Tibial artery (tissue), 4 donors: Measurements from ENCODE around the gene PKN3.
"Not testable (repeated sequence)": the region's sequence is repeated elsewhere in the genome, so short reads cannot be mapped to it uniquely, and the experiment has no call there.

Source experiments
- DNase-seq, 2 donors: peaks; one replicate each; pipeline ENCODE4 v3.0.0-alpha.2; 2019
- H3K27ac ChIP-seq, 2 donors: fragments of 200-600 bp; sonication (generic) in 1 of 2; 1 replicate in 1 of 2; 2 replicates in 1 of 2; pipeline ENCODE4 v1.5.1; 2018 to 2019; ENCODE audit warnings: mild to moderate bottlenecking in 1 of 2
- H3K27me3 ChIP-seq, 2 donors: fragments of 200-600 bp; sonication (generic) in 1 of 2; one replicate each; pipeline versions ENCODE4 v1.5.1 to v1.6.0; 2016 to 2019
- H3K36me3 ChIP-seq, 3 donors: fragments of 200-600 bp; sonication (generic) in 2 of 3; one replicate each; pipeline ENCODE4 v1.5.1; 2016 to 2019; ENCODE audit warnings: mild to moderate bottlenecking in 2 of 3
- H3K4me1 ChIP-seq, 4 donors: fragments of 200-600 bp; sonication (generic) in 2 of 4; 1 replicate in 3 of 4; 2 replicates in 1 of 4; pipeline ENCODE4 v1.5.1; 2016 to 2019
- H3K4me3 ChIP-seq, 2 donors: fragments of 200-600 bp; sonication (generic) in 1 of 2; 1 replicate in 1 of 2; 2 replicates in 1 of 2; pipeline ENCODE4 v1.5.1; 2018 to 2019; ENCODE audit warnings: mild to moderate bottlenecking in 2 of 2
- H3K9me3 ChIP-seq, 3 donors: fragments of 200-600 bp; sonication (generic) in 1 of 3; one replicate each; pipeline ENCODE4 v1.5.1; 2016 to 2019
- CTCF ChIP-seq, 2 experiments: fragments of 200-600 bp in 1 of 2; fragments of 450-650 bp in 1 of 2; IDR thresholded peaks; one replicate each; pipeline ENCODE4 v1.5.1; 2017 to 2019; ENCODE audit warnings: antibody characterized with exemption in 2 of 2, mild to moderate bottlenecking in 1 of 2, moderate library complexity in 1 of 2
- intact Hi-C: fragments of 100-400 bp; cut with DNase I; formaldehyde crosslinking; loops from one replicate; pipeline ENCODE4 v1.15.0; 2023; ENCODE audit warnings: low total_unique reads

PKN3 gene

GRCh38 chr9:128657796-128658195 is 44.5 kb upstream of the PKN3 start:
- no peak overlapping the region for H3K4me3 ChIP-seq
- no peak for TF ChIP-seq CTCF (IDR thresholded peaks at IDR 0.05)
- no peaks in the 10 kb centered on the region for H3K36me3 ChIP-seq
- no peak for DNase-seq
- intact Hi-C loops: no loop called here
- H3K4me1 ChIP-seq: peaks cover 0 to 10% (median 4%) of the 10 kb centered on the region in 4 donors
- peak overlapping the region in 1 of 2 donors; percentile 97 for H3K27ac ChIP-seq
- no peaks in the 10 kb centered on the region for H3K9me3 ChIP-seq
- H3K27me3 ChIP-seq: no peaks in the 10 kb centered on the region

- intact Hi-C loops, H3K36me3 ChIP-seq, H3K27me3 ChIP-seq, H3K4me3 ChIP-seq, H3K27ac ChIP-seq, H3K9me3 ChIP-seq, DNase-seq, H3K4me1 ChIP-seq: not testable (repeated sequence)
Measured at GRCh38 chr9:128666481-128666941, 35.8 kb upstream of the PKN3 start.

GRCh38 chr9:128669786-128670185 is 32.5 kb upstream of the PKN3 start:
- no peak for TF ChIP-seq CTCF (IDR thresholded peaks at IDR 0.05)
- DNase-seq: no peak
- Histone ChIP-seq H3K27me3 (no peaks in the 10 kb centered on the region), H3K9me3 (no peaks in the 10 kb centered on the region), H3K4me1 (no peaks in the 10 kb centered on the region), H3K36me3 (no peaks in the 10 kb centered on the region), H3K27ac (no peak overlapping the region), H3K4me3 (no peak overlapping the region)
- intact Hi-C loops: no loop called here

GRCh38 chr9:128675382-128675781 is 26.9 kb upstream of the PKN3 start:
- intact Hi-C loops: no loop called here
- no peak for TF ChIP-seq CTCF (IDR thresholded peaks at IDR 0.05)

GRCh38 chr9:128677794-128678193 is 24.5 kb upstream of the PKN3 start:
- no peak for DNase-seq
- Histone ChIP-seq H3K4me3 (no peak overlapping the region), H3K27ac (no peak overlapping the region), H3K36me3 (no peaks in the 10 kb centered on the region), H3K4me1 (no peaks in the 10 kb centered on the region), H3K9me3 (no peaks in the 10 kb centered on the region), H3K27me3 (no peaks in the 10 kb centered on the region)
- TF ChIP-seq CTCF (IDR thresholded peaks at IDR 0.05): no peak
- intact Hi-C loops: no loop called here

More at GRCh38 chr9:128675382-128675781, 26.9 kb upstream of the PKN3 start:
- no peak for DNase-seq
- H3K9me3 ChIP-seq: no peaks in the 10 kb centered on the region
- H3K27me3 ChIP-seq: no peaks in the 10 kb centered on the region
- no peak overlapping the region for H3K27ac ChIP-seq
- H3K36me3 ChIP-seq: no peaks in the 10 kb centered on the region
- no peak overlapping the region for H3K4me3 ChIP-seq
- H3K4me1 ChIP-seq: no peaks in the 10 kb centered on the region

- Histone ChIP-seq H3K27me3 (peaks cover 0 to 5% of the 10 kb centered on the region in 2 donors), H3K4me1 (peaks cover 0 to 26% (median 19%) of the 10 kb centered on the region in 4 donors), H3K27ac (peak overlapping the region; percentile 38 to 41), H3K4me3 (peak overlapping the region; percentile 39 to 57), H3K36me3 (no peaks in the 10 kb centered on the region), H3K9me3 (no peaks in the 10 kb centered on the region)
- TF ChIP-seq CTCF (IDR thresholded peaks at IDR 0.05): no peak
- intact Hi-C loops: no loop called here
- peak in 1 of 2 donors; percentile 61 for DNase-seq
Measured at GRCh38 chr9:128683340-128684064, 18.8 kb upstream of the PKN3 start.
